GM12801 (cell line): ENCODE results near the gene DNALI1.

Source experiments
- CTCF ChIP-seq: IDR thresholded peaks from one replicate; pipeline ENCODE4 v1.5.1; 2011; ENCODE audit warnings: control low read depth; ENCODE audit not compliant: insufficient read length; ENCODE audit errors: extremely low read depth

Gene DNALI1

GRCh38 chr1:37593726-37594125 is 37.0 kb downstream of the DNALI1 start:
- TF ChIP-seq CTCF: no peak

- TF ChIP-seq CTCF: no peak
These were observed 38.9 kb downstream of the DNALI1 start, which contains the start of gene GNL2 for GRCh38 chr1:37595440-37596181. TSS of gene GNL2 (minus strand) at chr1:37595937. CDS start at chr1:37595822, 115 bp downstream.

- no peak for TF ChIP-seq CTCF
These were observed 39.5 kb downstream of the DNALI1 start for GRCh38 chr1:37596182-37596667.

- no peak for TF ChIP-seq CTCF
These were observed 43.2 kb downstream of the DNALI1 start for GRCh38 chr1:37599940-37600339.

- TF ChIP-seq CTCF: no peak
These were observed 44.7 kb downstream of the DNALI1 start for GRCh38 chr1:37601441-37601840.

GRCh38 chr1:37602750-37603694 is 46.3 kb downstream of the DNALI1 start:
- TF ChIP-seq CTCF: no peak

- TF ChIP-seq CTCF: no peak
These were observed 48.4 kb downstream of the DNALI1 start for GRCh38 chr1:37605061-37605650.
